ENCODE results near the gene IKBKG.

IKBKG gene

DNA sequence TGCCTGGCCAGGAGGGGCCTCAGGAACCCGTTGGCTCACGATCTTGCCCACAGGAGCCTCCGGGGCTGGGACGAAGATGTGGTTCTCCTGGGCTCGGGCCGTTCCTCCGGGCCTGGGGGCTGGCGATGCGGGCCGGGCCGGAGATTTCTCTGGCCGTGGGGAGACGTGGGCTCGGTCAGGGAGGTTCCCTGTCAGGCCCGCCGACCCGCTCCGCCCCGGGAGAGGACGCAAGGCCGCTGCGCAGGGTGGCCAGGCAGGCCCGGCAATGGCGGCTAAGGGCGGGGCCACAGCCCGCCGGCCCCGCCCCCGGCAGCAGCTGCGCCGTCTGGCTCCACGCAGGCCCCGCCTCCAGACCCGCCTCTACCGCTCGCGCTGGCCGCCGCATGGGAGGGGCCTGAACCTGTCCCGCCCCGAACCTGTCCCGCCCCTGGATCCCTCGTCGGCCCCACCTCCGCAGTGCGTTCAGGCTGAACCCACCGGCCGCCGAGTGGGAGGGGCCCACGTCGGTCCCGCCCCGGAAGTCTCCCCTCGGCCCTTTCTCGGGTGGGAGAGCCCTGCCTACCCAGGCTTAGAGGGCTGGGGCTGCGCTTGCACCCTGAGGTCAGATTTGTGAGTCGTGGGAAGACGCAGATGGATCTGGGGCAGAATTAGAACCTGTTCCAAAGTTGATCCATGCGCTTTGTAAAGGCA lies 31.3 kb upstream of the IKBKG start, which contains the start of gene FAM3A (continued):
- TF ChIP-seq, protein P1, sequence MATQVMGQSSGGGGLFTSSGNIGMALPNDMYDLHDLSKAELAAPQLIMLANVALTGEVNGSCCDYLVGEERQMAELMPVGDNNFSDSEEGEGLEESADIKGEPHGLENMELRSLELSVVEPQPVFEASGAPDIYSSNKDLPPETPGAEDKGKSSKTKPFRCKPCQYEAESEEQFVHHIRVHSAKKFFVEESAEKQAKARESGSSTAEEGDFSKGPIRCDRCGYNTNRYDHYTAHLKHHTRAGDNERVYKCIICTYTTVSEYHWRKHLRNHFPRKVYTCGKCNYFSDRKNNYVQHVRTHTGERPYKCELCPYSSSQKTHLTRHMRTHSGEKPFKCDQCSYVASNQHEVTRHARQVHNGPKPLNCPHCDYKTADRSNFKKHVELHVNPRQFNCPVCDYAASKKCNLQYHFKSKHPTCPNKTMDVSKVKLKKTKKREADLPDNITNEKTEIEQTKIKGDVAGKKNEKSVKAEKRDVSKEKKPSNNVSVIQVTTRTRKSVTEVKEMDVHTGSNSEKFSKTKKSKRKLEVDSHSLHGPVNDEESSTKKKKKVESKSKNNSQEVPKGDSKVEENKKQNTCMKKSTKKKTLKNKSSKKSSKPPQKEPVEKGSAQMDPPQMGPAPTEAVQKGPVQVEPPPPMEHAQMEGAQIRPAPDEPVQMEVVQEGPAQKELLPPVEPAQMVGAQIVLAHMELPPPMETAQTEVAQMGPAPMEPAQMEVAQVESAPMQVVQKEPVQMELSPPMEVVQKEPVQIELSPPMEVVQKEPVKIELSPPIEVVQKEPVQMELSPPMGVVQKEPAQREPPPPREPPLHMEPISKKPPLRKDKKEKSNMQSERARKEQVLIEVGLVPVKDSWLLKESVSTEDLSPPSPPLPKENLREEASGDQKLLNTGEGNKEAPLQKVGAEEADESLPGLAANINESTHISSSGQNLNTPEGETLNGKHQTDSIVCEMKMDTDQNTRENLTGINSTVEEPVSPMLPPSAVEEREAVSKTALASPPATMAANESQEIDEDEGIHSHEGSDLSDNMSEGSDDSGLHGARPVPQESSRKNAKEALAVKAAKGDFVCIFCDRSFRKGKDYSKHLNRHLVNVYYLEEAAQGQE (tag by site-specific recombination; IDR thresholded peaks at IDR 0.05): no peak
- TF ChIP-seq EGR2 (tag by site-specific recombination; IDR thresholded peaks at IDR 0.05; ENCODE audit: low read depth) (peak; percentile 47; the same call in 1 of the 2 replicates), ZNF211 (tag by site-specific recombination; IDR thresholded peaks at IDR 0.05; ENCODE audit: low read depth) (no peak), SP2 (tag by site-specific recombination; IDR thresholded peaks at IDR 0.05) (peak; percentile 92), ZNF48 (tag by site-specific recombination; IDR thresholded peaks at IDR 0.05) (no peak), ZNF529 (tag by site-specific recombination; IDR thresholded peaks at IDR 0.05; ENCODE audit: insufficient replicate concordance) (no peak), ZNF549 (tag by site-specific recombination; IDR thresholded peaks at IDR 0.05) (no peak), ZNF621 (tag by site-specific recombination; IDR thresholded peaks at IDR 0.05) (no peak), ZNF555 (tag by site-specific recombination; conservative IDR thresholded peaks at IDR 0.05) (no peak), ZEB2 (tag by site-specific recombination; IDR thresholded peaks at IDR 0.05) (no peak), OVOL3 (tag by site-specific recombination; IDR thresholded peaks at IDR 0.05) (no peak), ZNF473 (tag by site-specific recombination; IDR thresholded peaks at IDR 0.05) (no peak)
- TF ChIP-seq, protein P2, sequence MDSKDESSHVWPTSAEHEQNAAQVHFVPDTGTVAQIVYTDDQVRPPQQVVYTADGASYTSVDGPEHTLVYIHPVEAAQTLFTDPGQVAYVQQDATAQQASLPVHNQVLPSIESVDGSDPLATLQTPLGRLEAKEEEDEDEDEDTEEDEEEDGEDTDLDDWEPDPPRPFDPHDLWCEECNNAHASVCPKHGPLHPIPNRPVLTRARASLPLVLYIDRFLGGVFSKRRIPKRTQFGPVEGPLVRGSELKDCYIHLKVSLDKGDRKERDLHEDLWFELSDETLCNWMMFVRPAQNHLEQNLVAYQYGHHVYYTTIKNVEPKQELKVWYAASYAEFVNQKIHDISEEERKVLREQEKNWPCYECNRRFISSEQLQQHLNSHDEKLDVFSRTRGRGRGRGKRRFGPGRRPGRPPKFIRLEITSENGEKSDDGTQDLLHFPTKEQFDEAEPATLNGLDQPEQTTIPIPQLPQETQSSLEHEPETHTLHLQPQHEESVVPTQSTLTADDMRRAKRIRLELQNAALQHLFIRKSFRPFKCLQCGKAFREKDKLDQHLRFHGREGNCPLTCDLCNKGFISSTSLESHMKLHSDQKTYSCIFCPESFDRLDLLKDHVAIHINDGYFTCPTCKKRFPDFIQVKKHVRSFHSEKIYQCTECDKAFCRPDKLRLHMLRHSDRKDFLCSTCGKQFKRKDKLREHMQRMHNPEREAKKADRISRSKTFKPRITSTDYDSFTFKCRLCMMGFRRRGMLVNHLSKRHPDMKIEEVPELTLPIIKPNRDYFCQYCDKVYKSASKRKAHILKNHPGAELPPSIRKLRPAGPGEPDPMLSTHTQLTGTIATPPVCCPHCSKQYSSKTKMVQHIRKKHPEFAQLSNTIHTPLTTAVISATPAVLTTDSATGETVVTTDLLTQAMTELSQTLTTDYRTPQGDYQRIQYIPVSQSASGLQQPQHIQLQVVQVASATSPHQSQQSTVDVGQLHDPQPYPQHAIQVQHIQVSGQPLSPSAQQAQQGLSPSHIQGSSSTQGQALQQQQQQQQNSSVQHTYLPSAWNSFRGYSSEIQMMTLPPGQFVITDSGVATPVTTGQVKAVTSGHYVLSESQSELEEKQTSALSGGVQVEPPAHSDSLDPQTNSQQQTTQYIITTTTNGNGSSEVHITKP (tag by site-specific recombination; IDR thresholded peaks at IDR 0.05): peak; percentile 91

DNA sequence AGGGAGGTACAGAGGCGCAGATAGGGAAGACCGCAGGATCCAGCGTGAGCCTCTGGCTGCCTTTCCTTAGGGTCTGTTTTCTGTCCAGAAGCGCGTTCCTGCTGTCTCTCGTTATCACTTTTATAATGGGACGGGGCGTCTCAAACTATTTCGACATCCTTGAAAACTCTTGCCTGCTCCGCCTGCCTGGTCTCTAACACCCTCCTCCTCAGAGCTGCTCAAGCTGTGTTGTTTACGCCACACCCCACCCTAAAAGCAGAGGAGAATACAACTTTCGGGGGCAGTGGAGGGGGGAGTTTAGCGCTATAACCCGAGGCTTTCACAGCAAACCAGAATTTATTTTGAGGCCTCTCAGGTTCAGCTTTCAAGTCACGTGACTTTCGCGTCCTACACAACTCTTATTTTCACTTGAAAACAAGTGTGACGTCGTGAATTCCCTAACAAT lies 30.7 kb upstream of the IKBKG start:
- ChIA-PET POLR2A (interaction anchor here (0.6 to 3.1 kb wide), 6 partner anchors 11 to 145 kb away, joined by 3 to 35 read pairs (median 3); partner anchors contain the start of genes LAGE3, SLC10A3 and UBL4A), CTCF (interaction anchor here (0.5 to 0.8 kb wide), 3 partner anchors 11 to 78 kb away, joined by 3 to 4 read pairs (median 4); no protein-coding TSS in a partner anchor)
- peaks cover 3% of the 10 kb centered on the region; the same call in 1 of the 2 replicates for H3K4me1 ChIP-seq (ENCODE audit: control insufficient read depth, insufficient read depth, low read length)
- peak overlapping the region; percentile 15 for H3K4me3 ChIP-seq (ENCODE audit: low read depth, low read length)
- H3K27ac ChIP-seq (ENCODE audit: extremely low read depth, low read depth, low read length): peak overlapping the region; percentile 66; the same call in 1 of the 2 replicates
- peaks cover 0 to 7% of the 10 kb centered on the region in 2 experiments; a peak in 2 of 3 replicates for H3K36me3 ChIP-seq (ENCODE audit: control insufficient read depth in 2 of 2, insufficient read depth in 1 of 2, low read length in 2 of 2)
- H3K9me3 ChIP-seq (ENCODE audit: control insufficient read depth, insufficient read depth, low read depth, low read length): no peaks in the 10 kb centered on the region
- TF ChIP-seq, protein P3, sequence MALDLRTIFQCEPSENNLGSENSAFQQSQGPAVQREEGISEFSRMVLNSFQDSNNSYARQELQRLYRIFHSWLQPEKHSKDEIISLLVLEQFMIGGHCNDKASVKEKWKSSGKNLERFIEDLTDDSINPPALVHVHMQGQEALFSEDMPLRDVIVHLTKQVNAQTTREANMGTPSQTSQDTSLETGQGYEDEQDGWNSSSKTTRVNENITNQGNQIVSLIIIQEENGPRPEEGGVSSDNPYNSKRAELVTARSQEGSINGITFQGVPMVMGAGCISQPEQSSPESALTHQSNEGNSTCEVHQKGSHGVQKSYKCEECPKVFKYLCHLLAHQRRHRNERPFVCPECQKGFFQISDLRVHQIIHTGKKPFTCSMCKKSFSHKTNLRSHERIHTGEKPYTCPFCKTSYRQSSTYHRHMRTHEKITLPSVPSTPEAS (tag by site-specific recombination; IDR thresholded peaks at IDR 0.05): no peak
- TF ChIP-seq ZNF561 (tag by site-specific recombination; IDR thresholded peaks at IDR 0.05; ENCODE audit: borderline replicate concordance) (no peak), ZEB2 (tag by site-specific recombination; IDR thresholded peaks at IDR 0.05) (0 out of 2 replicates have a peak, but pooled peaks have one; percentile 16), ZNF768 (tag by site-specific recombination; IDR thresholded peaks at IDR 0.05) (no peak), KLF1 (tag by site-specific recombination; IDR thresholded peaks at IDR 0.05) (0 out of 2 replicates have a peak, but pooled peaks have one; percentile 22), ZNF335 (tag by site-specific recombination; conservative IDR thresholded peaks at IDR 0.05) (peak; percentile 5; the same call in 1 of the 2 replicates), ZBTB8A (tag by site-specific recombination; IDR thresholded peaks at IDR 0.05) (0 out of 2 replicates have a peak, but pooled peaks have one; percentile 5), ZNF157 (tag by site-specific recombination; IDR thresholded peaks at IDR 0.05) (no peak), ZNF121 (tag by site-specific recombination; IDR thresholded peaks at IDR 0.05) (no peak), ZNF549 (tag by site-specific recombination; IDR thresholded peaks at IDR 0.05) (no peak), ZNF341 (tag by site-specific recombination; IDR thresholded peaks at IDR 0.05; ENCODE audit: low read depth) (peak; percentile 36)
- TF ChIP-seq, protein P4, sequence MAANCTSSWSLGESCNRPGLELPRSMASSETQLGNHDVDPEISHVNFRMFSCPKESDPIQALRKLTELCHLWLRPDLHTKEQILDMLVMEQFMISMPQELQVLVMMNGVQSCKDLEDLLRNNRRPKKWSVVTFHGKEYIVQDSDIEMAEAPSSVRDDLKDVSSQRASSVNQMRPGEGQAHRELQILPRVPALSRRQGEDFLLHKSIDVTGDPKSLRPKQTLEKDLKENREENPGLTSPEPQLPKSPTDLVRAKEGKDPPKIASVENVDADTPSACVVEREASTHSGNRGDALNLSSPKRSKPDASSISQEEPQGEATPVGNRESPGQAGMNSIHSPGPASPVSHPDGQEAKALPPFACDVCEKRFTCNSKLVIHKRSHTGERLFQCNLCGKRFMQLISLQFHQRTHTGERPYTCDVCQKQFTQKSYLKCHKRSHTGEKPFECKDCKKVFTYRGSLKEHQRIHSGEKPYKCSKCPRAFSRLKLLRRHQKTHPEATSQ (tag by site-specific recombination; IDR thresholded peaks at IDR 0.05): no peak
- TF ChIP-seq, protein P5, sequence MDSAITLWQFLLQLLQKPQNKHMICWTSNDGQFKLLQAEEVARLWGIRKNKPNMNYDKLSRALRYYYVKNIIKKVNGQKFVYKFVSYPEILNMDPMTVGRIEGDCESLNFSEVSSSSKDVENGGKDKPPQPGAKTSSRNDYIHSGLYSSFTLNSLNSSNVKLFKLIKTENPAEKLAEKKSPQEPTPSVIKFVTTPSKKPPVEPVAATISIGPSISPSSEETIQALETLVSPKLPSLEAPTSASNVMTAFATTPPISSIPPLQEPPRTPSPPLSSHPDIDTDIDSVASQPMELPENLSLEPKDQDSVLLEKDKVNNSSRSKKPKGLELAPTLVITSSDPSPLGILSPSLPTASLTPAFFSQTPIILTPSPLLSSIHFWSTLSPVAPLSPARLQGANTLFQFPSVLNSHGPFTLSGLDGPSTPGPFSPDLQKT (IDR thresholded peaks at IDR 0.05; ENCODE audit: borderline replicate concordance, low read depth, low read length): 0 out of 2 replicates have a peak, but pooled peaks have one; percentile 1
